Endodermal cell (in vitro differentiated cells): Measurements from ENCODE around the gene COL5A3. TPM values are rescaled to one million over a fixed set of nuclear protein-coding genes. Genes with fewer than 3 reads are reported as not detected.

ENCODE experiments used
- DNase-seq: peaks from one replicate; pipeline ENCODE4 v3.0.0-alpha.2; 2017
- H3K27ac ChIP-seq: 2 replicates; pipeline ENCODE4 v1.5.1; 2013; ENCODE audit warnings: mild to moderate bottlenecking, low read depth, low read length, moderate library complexity
- H3K27me3 ChIP-seq: 2 replicates; pipeline ENCODE4 v1.6.1; 2013; ENCODE audit warnings: mild to moderate bottlenecking, low read length, moderate library complexity; ENCODE audit not compliant: insufficient read depth, control insufficient read depth, poor library complexity, severe bottlenecking
- H3K36me3 ChIP-seq: 2 replicates; pipeline ENCODE4 v1.7.0; 2013; ENCODE audit warnings: mild to moderate bottlenecking, low read length, moderate library complexity; ENCODE audit not compliant: control insufficient read depth, insufficient read depth
- H3K4me1 ChIP-seq: one replicate; pipeline ENCODE4 v1.7.0; 2013; ENCODE audit warnings: low read length; ENCODE audit not compliant: control insufficient read depth, insufficient read depth
- H3K4me3 ChIP-seq: 2 replicates; pipeline ENCODE4 v1.5.1; 2013; ENCODE audit warnings: mild to moderate bottlenecking, low read length, moderate library complexity
- H3K9ac ChIP-seq: 2 replicates; pipeline ENCODE4 v1.6.1; 2013; ENCODE audit warnings: mild to moderate bottlenecking, low read length, moderate library complexity; ENCODE audit not compliant: poor library complexity, severe bottlenecking; ENCODE audit errors: extremely low read depth
- H3K9me3 ChIP-seq: 2 replicates; pipeline ENCODE4 v1.6.1; 2013; ENCODE audit warnings: mild to moderate bottlenecking, low read length, moderate library complexity; ENCODE audit not compliant: control insufficient read depth
- H3K27ac Mint-ChIP-seq: 2 replicates; pipeline ENCODE4 v1.8.0; 2020; ENCODE audit warnings: mixed read lengths
- H3K27me3 Mint-ChIP-seq: 2 replicates; pipeline ENCODE4 v1.8.0; 2021; ENCODE audit warnings: mild to moderate bottlenecking, mixed read lengths; ENCODE audit not compliant: insufficient read depth
- H3K36me3 Mint-ChIP-seq: 2 replicates; pipeline ENCODE4 v1.8.0; 2020; ENCODE audit warnings: low read depth, mixed read lengths
- H3K4me1 Mint-ChIP-seq: 2 replicates; pipeline ENCODE4 v1.8.0; 2020; ENCODE audit warnings: mixed read lengths
- H3K4me3 Mint-ChIP-seq: 2 replicates; pipeline ENCODE4 v1.8.0; 2020; ENCODE audit warnings: mild to moderate bottlenecking, moderate library complexity, mixed read lengths
- H3K9me3 Mint-ChIP-seq: 2 replicates; pipeline ENCODE4 v1.8.0; 2020; ENCODE audit warnings: mild to moderate bottlenecking, mixed read lengths
- WGBS, 2 experiments: methylation state at CpG; one replicate each; pipeline versions ENCODE4 v1.1.5 to v1.1.7; 2013; ENCODE audit warnings: missing lambda C conversion rate in 2 of 2, mixed read lengths in 1 of 2; ENCODE audit not compliant: insufficient coverage in 1 of 2, insufficient read length in 1 of 2; 5-methylcytosine and 5-hydroxymethylcytosine counted together
- total RNA-seq, 2 donors: library from RNA; stranded (reverse); fragmentation: NEBNext Ultra II Directional in 1 of 2; extraction: Animal tissue kit (Norgen Biotek cat#: 25700) in 1 of 2; gene quantifications; 2 replicates in 1 of 2; 3 replicates in 1 of 2; pipeline ENCODE4 v1.2.1, GENCODE V29; 2021
- TF ChIP-seq, protein P1 (sequence below): fragments of 200-600 bp; sonication (generic); conservative IDR thresholded peaks from 2 replicates; pipeline ENCODE4 v1.5.0; 2021; ENCODE audit warnings: antibody characterized with exemption, mild to moderate bottlenecking

The COL5A3 gene
- total RNA-seq, 2 donors from 2014 or later = 0.04 TPM; not detected in 1

DNA sequence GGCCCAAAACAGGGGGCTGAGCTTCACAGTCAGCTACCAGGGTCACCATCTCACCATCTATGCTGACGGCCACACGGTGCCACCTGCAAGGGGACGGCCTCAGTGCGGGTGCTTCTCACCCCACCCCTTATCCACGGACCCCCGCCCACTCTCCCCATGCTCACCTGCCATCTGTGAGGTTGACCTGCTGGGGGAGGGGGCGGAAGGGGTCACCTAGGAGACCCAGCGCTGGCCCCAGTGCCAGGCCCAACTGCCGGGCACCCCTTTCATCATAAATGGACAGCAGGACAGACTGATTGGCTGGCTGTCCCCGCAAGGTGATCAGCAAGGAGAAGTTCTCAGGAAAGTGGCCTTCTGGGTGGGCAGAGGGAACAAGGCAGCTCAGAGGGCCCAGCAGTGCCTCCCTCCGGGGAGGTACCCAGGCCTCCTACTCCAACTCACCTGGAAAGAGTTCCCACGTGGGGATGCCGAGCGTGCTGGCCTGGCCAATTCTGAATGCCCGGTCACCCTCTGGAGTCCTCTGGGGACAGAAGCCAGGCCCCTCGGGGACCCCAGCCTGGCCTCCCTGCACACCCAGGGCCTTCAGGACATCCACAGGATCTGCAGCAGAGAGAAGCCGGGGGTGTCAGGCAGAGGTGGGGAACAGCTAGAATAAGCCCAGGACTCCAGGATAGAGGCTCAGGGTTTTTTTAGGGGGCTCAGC is 4.5 kb downstream of the COL5A3 start:
- H3K4me3 ChIP-seq = no peak overlapping the region
- Mint-ChIP-seq H3K9me3 (no peaks in the 10 kb centered on the region), H3K36me3 (no peaks in the 10 kb centered on the region), H3K27ac (no peak overlapping the region), H3K4me3 (no peak overlapping the region), H3K27me3 (peaks cover 38% of the 10 kb centered on the region), H3K4me1 (peaks cover 7% of the 10 kb centered on the region)
- H3K9me3 ChIP-seq = no peaks in the 10 kb centered on the region
- no peaks in the 10 kb centered on the region for H3K4me1 ChIP-seq
- H3K27ac ChIP-seq = no peak overlapping the region
- no peak overlapping the region for H3K9ac ChIP-seq
- TF ChIP-seq, protein P1, sequence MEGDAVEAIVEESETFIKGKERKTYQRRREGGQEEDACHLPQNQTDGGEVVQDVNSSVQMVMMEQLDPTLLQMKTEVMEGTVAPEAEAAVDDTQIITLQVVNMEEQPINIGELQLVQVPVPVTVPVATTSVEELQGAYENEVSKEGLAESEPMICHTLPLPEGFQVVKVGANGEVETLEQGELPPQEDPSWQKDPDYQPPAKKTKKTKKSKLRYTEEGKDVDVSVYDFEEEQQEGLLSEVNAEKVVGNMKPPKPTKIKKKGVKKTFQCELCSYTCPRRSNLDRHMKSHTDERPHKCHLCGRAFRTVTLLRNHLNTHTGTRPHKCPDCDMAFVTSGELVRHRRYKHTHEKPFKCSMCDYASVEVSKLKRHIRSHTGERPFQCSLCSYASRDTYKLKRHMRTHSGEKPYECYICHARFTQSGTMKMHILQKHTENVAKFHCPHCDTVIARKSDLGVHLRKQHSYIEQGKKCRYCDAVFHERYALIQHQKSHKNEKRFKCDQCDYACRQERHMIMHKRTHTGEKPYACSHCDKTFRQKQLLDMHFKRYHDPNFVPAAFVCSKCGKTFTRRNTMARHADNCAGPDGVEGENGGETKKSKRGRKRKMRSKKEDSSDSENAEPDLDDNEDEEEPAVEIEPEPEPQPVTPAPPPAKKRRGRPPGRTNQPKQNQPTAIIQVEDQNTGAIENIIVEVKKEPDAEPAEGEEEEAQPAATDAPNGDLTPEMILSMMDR = no peak
- H3K27me3 ChIP-seq = peaks cover 28% of the 10 kb centered on the region
- H3K36me3 ChIP-seq = no peaks in the 10 kb centered on the region
- WGBS, 2 experiments = 88 to 89% methylated on average over 4 to 17 of the region's 17 CpGs
- DNase-seq = no peak

DNA sequence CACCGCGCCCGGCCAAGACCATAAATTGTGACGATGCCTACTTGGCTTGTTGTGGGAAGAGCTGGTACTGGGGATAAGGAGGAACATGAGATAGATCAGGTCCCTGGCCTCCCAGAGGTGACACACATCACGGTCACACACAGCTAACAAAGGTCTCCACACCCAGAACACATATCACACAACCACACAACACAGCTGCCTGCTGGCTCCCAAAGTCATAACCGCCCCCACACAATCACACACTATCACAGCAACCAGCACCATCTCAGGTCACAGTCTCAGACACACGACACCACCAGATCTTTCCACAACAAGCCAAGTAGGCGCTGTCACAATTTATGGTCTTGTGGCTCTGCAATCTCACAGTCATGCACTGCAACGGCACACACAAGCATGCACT is 5.7 kb downstream of the COL5A3 start:
- Mint-ChIP-seq H3K36me3 (no peaks in the 10 kb centered on the region), H3K9me3 (no peaks in the 10 kb centered on the region), H3K27me3 (peaks cover 31% of the 10 kb centered on the region), H3K4me3 (no peak overlapping the region), H3K27ac (no peak overlapping the region), H3K4me1 (peaks cover 4% of the 10 kb centered on the region)
- Histone ChIP-seq H3K4me1 (no peaks in the 10 kb centered on the region), H3K27me3 (peaks cover 16% of the 10 kb centered on the region), H3K36me3 (no peaks in the 10 kb centered on the region), H3K27ac (no peak overlapping the region), H3K9me3 (no peaks in the 10 kb centered on the region), H3K9ac (no peak overlapping the region), H3K4me3 (no peak overlapping the region)
- TF ChIP-seq, protein P1 = no peak
- 89 to 100% methylated on average over 1 to 9 of the region's 9 CpGs for WGBS, 2 experiments
- DNase-seq = no peak

DNA sequence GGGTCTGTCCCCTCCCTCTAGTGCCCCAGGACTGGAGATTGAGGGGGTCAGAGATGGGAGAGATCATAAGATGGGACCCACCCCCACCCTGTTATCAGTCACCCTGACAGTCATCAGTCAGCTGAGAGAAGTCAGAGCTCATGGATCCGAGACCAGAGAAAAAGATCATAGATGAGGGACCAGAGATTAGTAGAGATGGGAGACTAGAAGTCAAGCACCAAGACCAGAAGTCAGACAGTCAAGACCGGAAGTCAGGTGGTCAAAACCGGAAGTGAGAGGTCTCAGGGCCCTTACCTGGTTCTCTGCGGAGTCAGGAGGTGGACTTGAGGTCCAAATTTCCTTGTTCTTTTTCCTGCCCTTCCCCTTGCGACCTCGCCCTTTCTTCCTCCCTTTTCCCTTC is 7.0 kb downstream of the COL5A3 start:
- peaks cover 5% of the 10 kb centered on the region for H3K27me3 ChIP-seq
- no peak overlapping the region for H3K9ac ChIP-seq
- H3K9me3 ChIP-seq = no peaks in the 10 kb centered on the region
- no peaks in the 10 kb centered on the region for H3K9me3 Mint-ChIP-seq
- H3K27me3 Mint-ChIP-seq = peaks cover 31% of the 10 kb centered on the region
- H3K4me1 Mint-ChIP-seq = no peaks in the 10 kb centered on the region
- TF ChIP-seq, protein P1 = no peak
- no peaks in the 10 kb centered on the region for H3K36me3 Mint-ChIP-seq
- WGBS, 2 experiments = 88 to 93% methylated on average over 6 of the region's 6 CpGs
- H3K27ac Mint-ChIP-seq = no peak overlapping the region
- no peak overlapping the region for H3K27ac ChIP-seq
- no peak overlapping the region for H3K4me3 Mint-ChIP-seq
- H3K36me3 ChIP-seq = no peaks in the 10 kb centered on the region
- H3K4me1 ChIP-seq = no peaks in the 10 kb centered on the region
- no peak for DNase-seq
- H3K4me3 ChIP-seq = no peak overlapping the region
